AG20443 (cell line): ENCODE measurements around the gene LIAS.
"Not testable (repeated sequence)": the region's sequence is repeated elsewhere in the genome, so short reads cannot be mapped to it uniquely, and the experiment has no call there.

Source experiments
- DNase-seq: peaks from one replicate; pipeline ENCODE4 v3.0.0; 2012; ENCODE audit warnings: low spot score, mixed read lengths

LIAS gene

GRCh38 chr4:39497909-39498726 is 39.3 kb downstream of the LIAS start:
- DNase-seq, result no peak

- DNase-seq, result no peak
Measured at GRCh38 chr4:39498727-39499020, 39.8 kb downstream of the LIAS start.

GRCh38 chr4:39502019-39502663 is 43.3 kb downstream of the LIAS start:
- peak; percentile 78 for DNase-seq

- not testable (repeated sequence) for DNase-seq
Measured at GRCh38 chr4:39502664-39503035, 43.8 kb downstream of the LIAS start.

- no peak for DNase-seq
Measured at GRCh38 chr4:39504538-39504937, 45.7 kb downstream of the LIAS start.

- DNase-seq, result no peak
Measured at GRCh38 chr4:39505581-39505980, 46.7 kb downstream of the LIAS start.

GRCh38 chr4:39510348-39510929 is 51.6 kb downstream of the LIAS start:
- no peak for DNase-seq

- DNase-seq, result not testable (repeated sequence)
Measured at GRCh38 chr4:39514266-39514665, 55.4 kb downstream of the LIAS start.

GRCh38 chr4:39514888-39515401 is 56.1 kb downstream of the LIAS start:
- no peak for DNase-seq

GRCh38 chr4:39515669-39516401 is 57.0 kb downstream of the LIAS start:
- not testable (repeated sequence) for DNase-seq

GRCh38 chr4:39516407-39516966 is 57.6 kb downstream of the LIAS start:
- DNase-seq, result no peak

GRCh38 chr4:39518484-39518883 is 59.6 kb downstream of the LIAS start:
- no peak for DNase-seq

- DNase-seq, result peak; percentile 56
Measured at GRCh38 chr4:39521253-39521919, 62.5 kb downstream of the LIAS start.

GRCh38 chr4:39522068-39522467 is 63.2 kb downstream of the LIAS start:
- DNase-seq, result no peak

- no peak for DNase-seq
Measured at GRCh38 chr4:39524161-39524957, 65.5 kb downstream of the LIAS start.

- DNase-seq, result no peak
Measured at GRCh38 chr4:39525822-39526690, 67.2 kb downstream of the LIAS start.

GRCh38 chr4:39526765-39527295 is 68.0 kb downstream of the LIAS start:
- no peak for DNase-seq

GRCh38 chr4:39527296-39528060 is 68.6 kb downstream of the LIAS start, which contains the start of gene UGDH:
TSS of gene UGDH (minus strand) at chr4:39527439. CDS start at chr4:39521512, 5,927 bp downstream.
- DNase-seq, result peak; percentile 98

- DNase-seq, result peak; percentile 92
Measured at GRCh38 chr4:39528061-39528465, 69.2 kb downstream of the LIAS start.
